ENCODE results near the gene C1orf94. TPM values are rescaled to one million over a fixed set of nuclear protein-coding genes. Genes with fewer than 3 reads are reported as not detected.
A peak's percentile ranks its signal among the peaks of the same experiment; 100 is the strongest.

The C1orf94 gene
- total and polyA plus RNA-seq, 2 experiments from 2014 or later, result 4.3 to 5.3 TPM

- Histone ChIP-seq H3K4me1 (ENCODE audit: insufficient read depth) (peaks cover 9% of the 10 kb centered on the region; the same call in 1 of the 2 replicates), H3K4me2 (no peak overlapping the region), H3K36me3 (ENCODE audit: insufficient read depth) (no peaks in the 10 kb centered on the region; the same call in 1 of the 2 replicates), H2AFZ (no peak overlapping the region), H3K9me2 (ENCODE audit: insufficient read depth) (peaks cover 5% of the 10 kb centered on the region), H3K4me3 (no peak overlapping the region), H3K27ac (ENCODE audit: low read depth) (no peak overlapping the region), H3K27me3 (ENCODE audit: insufficient read depth) (no peaks in the 10 kb centered on the region), H3F3A (replicated peaks; ENCODE audit: low read depth) (no peaks in the 10 kb centered on the region), H4K20me1 (replicated peaks; ENCODE audit: insufficient read depth) (no peaks in the 10 kb centered on the region), H3K79me2 (replicated peaks; ENCODE audit: insufficient read depth) (no peaks in the 10 kb centered on the region)
- H3K36me3 Mint-ChIP-seq (ENCODE audit: low read depth), result no peaks in the 10 kb centered on the region
- H3K4me1 Mint-ChIP-seq, result no peaks in the 10 kb centered on the region
- H3K27me3 Mint-ChIP-seq (ENCODE audit: insufficient read depth, low read depth, poor library complexity), result no peaks in the 10 kb centered on the region
- no peak for TF ChIP-seq POLR2AphosphoS5 (IDR thresholded peaks at IDR 0.05; ENCODE audit: low read depth)
- no peak for TF ChIP-seq CTCF (conservative IDR thresholded peaks at IDR 0.05; ENCODE audit: low read depth in 2 of 2)
- TF ChIP-seq ZNF114 (CRISPR knock-in tag; IDR thresholded peaks at IDR 0.05), result no peak
- DNase-seq (ENCODE audit: low spot score) (no peak), ATAC-seq (no peak)
- no peak overlapping the region for H3K4me3 Mint-ChIP-seq
- H3K9me3 Mint-ChIP-seq, result no peaks in the 10 kb centered on the region
- no peak overlapping the region for H3K27ac Mint-ChIP-seq
These were observed 36.0 kb downstream of the C1orf94 start for GRCh38 chr1:34212673-34213072.

- Histone ChIP-seq H3F3A (replicated peaks; ENCODE audit: low read depth) (no peaks in the 10 kb centered on the region), H3K4me2 (no peak overlapping the region), H2AFZ (no peak overlapping the region), H3K27me3 (ENCODE audit: insufficient read depth) (no peaks in the 10 kb centered on the region), H3K79me2 (replicated peaks; ENCODE audit: insufficient read depth) (no peaks in the 10 kb centered on the region), H3K27ac (ENCODE audit: low read depth) (no peak overlapping the region), H3K4me1 (ENCODE audit: insufficient read depth) (peaks cover 9% of the 10 kb centered on the region; the same call in 1 of the 2 replicates), H3K9me2 (ENCODE audit: insufficient read depth) (peaks cover 5% of the 10 kb centered on the region), H3K4me3 (no peak overlapping the region), H3K36me3 (ENCODE audit: insufficient read depth) (no peaks in the 10 kb centered on the region; the same call in 1 of the 2 replicates), H4K20me1 (replicated peaks; ENCODE audit: insufficient read depth) (no peaks in the 10 kb centered on the region)
- peak; percentile 90 for ATAC-seq
- Mint-ChIP-seq H3K9me3 (no peaks in the 10 kb centered on the region), H3K36me3 (ENCODE audit: low read depth) (peaks cover 4% of the 10 kb centered on the region; the same call in 1 of the 3 replicates), H3K4me1 (no peaks in the 10 kb centered on the region), H3K27ac (no peak overlapping the region), H3K4me3 (no peak overlapping the region), H3K27me3 (ENCODE audit: insufficient read depth, low read depth, poor library complexity) (peaks cover 3% of the 10 kb centered on the region)
- TF ChIP-seq NANOG (IDR thresholded peaks at IDR 0.05; ENCODE audit: borderline replicate concordance), result no peak
- TF ChIP-seq, protein P1, sequence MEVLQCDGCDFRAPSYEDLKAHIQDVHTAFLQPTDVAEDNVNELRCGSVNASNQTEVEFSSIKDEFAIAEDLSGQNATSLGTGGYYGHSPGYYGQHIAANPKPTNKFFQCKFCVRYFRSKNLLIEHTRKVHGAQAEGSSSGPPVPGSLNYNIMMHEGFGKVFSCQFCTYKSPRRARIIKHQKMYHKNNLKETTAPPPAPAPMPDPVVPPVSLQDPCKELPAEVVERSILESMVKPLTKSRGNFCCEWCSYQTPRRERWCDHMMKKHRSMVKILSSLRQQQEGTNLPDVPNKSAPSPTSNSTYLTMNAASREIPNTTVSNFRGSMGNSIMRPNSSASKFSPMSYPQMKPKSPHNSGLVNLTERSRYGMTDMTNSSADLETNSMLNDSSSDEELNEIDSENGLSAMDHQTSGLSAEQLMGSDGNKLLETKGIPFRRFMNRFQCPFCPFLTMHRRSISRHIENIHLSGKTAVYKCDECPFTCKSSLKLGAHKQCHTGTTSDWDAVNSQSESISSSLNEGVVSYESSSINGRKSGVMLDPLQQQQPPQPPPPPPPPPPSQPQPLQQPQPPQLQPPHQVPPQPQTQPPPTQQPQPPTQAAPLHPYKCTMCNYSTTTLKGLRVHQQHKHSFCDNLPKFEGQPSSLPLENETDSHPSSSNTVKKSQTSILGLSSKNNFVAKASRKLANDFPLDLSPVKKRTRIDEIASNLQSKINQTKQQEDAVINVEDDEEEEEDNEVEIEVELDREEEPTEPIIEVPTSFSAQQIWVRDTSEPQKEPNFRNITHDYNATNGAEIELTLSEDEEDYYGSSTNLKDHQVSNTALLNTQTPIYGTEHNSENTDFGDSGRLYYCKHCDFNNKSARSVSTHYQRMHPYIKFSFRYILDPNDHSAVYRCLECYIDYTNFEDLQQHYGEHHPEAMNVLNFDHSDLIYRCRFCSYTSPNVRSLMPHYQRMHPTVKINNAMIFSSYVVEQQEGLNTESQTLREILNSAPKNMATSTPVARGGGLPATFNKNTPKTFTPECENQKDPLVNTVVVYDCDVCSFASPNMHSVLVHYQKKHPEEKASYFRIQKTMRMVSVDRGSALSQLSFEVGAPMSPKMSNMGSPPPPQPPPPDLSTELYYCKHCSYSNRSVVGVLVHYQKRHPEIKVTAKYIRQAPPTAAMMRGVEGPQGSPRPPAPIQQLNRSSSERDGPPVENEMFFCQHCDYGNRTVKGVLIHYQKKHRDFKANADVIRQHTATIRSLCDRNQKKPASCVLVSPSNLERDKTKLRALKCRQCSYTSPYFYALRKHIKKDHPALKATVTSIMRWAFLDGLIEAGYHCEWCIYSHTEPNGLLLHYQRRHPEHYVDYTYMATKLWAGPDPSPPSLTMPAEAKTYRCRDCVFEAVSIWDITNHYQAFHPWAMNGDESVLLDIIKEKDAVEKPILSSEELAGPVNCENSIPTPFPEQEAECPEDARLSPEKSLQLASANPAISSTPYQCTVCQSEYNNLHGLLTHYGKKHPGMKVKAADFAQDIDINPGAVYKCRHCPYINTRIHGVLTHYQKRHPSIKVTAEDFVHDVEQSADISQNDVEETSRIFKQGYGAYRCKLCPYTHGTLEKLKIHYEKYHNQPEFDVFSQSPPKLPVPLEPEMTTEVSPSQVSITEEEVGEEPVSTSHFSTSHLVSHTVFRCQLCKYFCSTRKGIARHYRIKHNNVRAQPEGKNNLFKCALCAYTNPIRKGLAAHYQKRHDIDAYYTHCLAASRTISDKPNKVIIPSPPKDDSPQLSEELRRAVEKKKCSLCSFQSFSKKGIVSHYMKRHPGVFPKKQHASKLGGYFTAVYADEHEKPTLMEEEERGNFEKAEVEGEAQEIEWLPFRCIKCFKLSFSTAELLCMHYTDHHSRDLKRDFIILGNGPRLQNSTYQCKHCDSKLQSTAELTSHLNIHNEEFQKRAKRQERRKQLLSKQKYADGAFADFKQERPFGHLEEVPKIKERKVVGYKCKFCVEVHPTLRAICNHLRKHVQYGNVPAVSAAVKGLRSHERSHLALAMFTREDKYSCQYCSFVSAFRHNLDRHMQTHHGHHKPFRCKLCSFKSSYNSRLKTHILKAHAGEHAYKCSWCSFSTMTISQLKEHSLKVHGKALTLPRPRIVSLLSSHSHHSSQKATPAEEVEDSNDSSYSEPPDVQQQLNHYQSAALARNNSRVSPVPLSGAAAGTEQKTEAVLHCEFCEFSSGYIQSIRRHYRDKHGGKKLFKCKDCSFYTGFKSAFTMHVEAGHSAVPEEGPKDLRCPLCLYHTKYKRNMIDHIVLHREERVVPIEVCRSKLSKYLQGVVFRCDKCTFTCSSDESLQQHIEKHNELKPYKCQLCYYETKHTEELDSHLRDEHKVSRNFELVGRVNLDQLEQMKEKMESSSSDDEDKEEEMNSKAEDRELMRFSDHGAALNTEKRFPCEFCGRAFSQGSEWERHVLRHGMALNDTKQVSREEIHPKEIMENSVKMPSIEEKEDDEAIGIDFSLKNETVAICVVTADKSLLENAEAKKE (CRISPR knock-in tag; IDR thresholded peaks at IDR 0.05), result no peak
- no peak for TF ChIP-seq JUNB (IDR thresholded peaks at IDR 0.05; ENCODE audit: unreplicated experiment)
- no peak for TF ChIP-seq CREB1 (CRISPR knock-in tag; IDR thresholded peaks at IDR 0.05; ENCODE audit: low read depth)
- no peak for TF ChIP-seq POLR2AphosphoS5 (IDR thresholded peaks at IDR 0.05; ENCODE audit: low read depth)
- TF ChIP-seq EZH2phosphoT487 (IDR thresholded peaks at IDR 0.05; ENCODE audit: unreplicated experiment), result no peak
- no peak for TF ChIP-seq ZNF331 (CRISPR knock-in tag; IDR thresholded peaks at IDR 0.05; ENCODE audit: low read depth)
- peak; percentile 28 for DNase-seq (ENCODE audit: low spot score)
These were observed 37.2 kb downstream of the C1orf94 start for GRCh38 chr1:34213956-34214355.

Data from GM23338 (cell line).